ENCODE results near the gene SYNDIG1. TPM values are rescaled to one million over a fixed set of nuclear protein-coding genes. Genes with fewer than 3 reads are reported as not detected.

Gene SYNDIG1
- total RNA-seq, 1 experiment from 2014 or later, result 17.9 TPM

- ChIA-PET POLR2A (ENCODE audit: low non-redundant PET) (interaction anchor here (0.7 kb wide), 1 partner anchor 45 kb away, joined by 4 read pairs; no protein-coding TSS in a partner anchor), CTCF (no interaction called here)
- Histone ChIP-seq H3K9me3 (ENCODE audit: low read depth, low read length, poor library complexity, severe bottlenecking) (peaks cover 13% of the 10 kb centered on the region), H3K4me3 (ENCODE audit: low read depth, low read length, poor library complexity, severe bottlenecking) (no peak overlapping the region), H3K27me3 (replicated peaks; ENCODE audit: insufficient read depth, low read depth, low read length, poor library complexity) (no peaks in the 10 kb centered on the region), H3K36me3 (ENCODE audit: insufficient read depth, low read length, poor library complexity, severe bottlenecking) (peaks cover 11% of the 10 kb centered on the region), H3K4me1 (ENCODE audit: insufficient read depth, low read length, poor library complexity, severe bottlenecking) (no peaks in the 10 kb centered on the region), H3K27ac (ENCODE audit: low read depth, low read length, poor library complexity, severe bottlenecking) (no peak overlapping the region)
- DNase-seq (ENCODE audit: low spot score), result no peak
- BruUV-seq (replicated peaks), result no TSS peak
- TF ChIP-seq EZH2 (IDR thresholded peaks at IDR 0.05; ENCODE audit: borderline replicate concordance, low read depth, low read length, poor library complexity, severe bottlenecking), result no peak
- TF ChIP-seq CTCF (conservative IDR thresholded peaks at IDR 0.05; ENCODE audit: low read depth, low read length), result no peak
- intact Hi-C loops (cut with micrococcal nuclease; ENCODE audit: unreplicated experiment), result no loop called here
Observed at GRCh38 chr20:24565835-24566351, 96.5 kb downstream of the SYNDIG1 start.

GRCh38 chr20:24566656-24567055, 97.2 kb downstream of the SYNDIG1 start:
- ChIA-PET CTCF (no interaction called here), POLR2A (ENCODE audit: low non-redundant PET) (no interaction called here)
- H3K9me3 ChIP-seq (ENCODE audit: low read depth, low read length, poor library complexity, severe bottlenecking), result peaks cover 13% of the 10 kb centered on the region
- no peak for DNase-seq (ENCODE audit: low spot score)
- no TSS peak for BruUV-seq (replicated peaks)
- no peaks in the 10 kb centered on the region for H3K4me1 ChIP-seq (ENCODE audit: insufficient read depth, low read length, poor library complexity, severe bottlenecking)
- intact Hi-C loops (cut with micrococcal nuclease; ENCODE audit: unreplicated experiment), result no loop called here
- H3K36me3 ChIP-seq (ENCODE audit: insufficient read depth, low read length, poor library complexity, severe bottlenecking), result peaks cover 11% of the 10 kb centered on the region
- no peaks in the 10 kb centered on the region for H3K27me3 ChIP-seq (replicated peaks; ENCODE audit: insufficient read depth, low read depth, low read length, poor library complexity)
- TF ChIP-seq EZH2 (IDR thresholded peaks at IDR 0.05; ENCODE audit: borderline replicate concordance, low read depth, low read length, poor library complexity, severe bottlenecking), result no peak
- H3K27ac ChIP-seq (ENCODE audit: low read depth, low read length, poor library complexity, severe bottlenecking), result no peak overlapping the region
- no peak overlapping the region for H3K4me3 ChIP-seq (ENCODE audit: low read depth, low read length, poor library complexity, severe bottlenecking)

GRCh38 chr20:24567508-24567907, 98.1 kb downstream of the SYNDIG1 start:
- no TSS peak for BruUV-seq (replicated peaks)
- intact Hi-C loops (cut with micrococcal nuclease; ENCODE audit: unreplicated experiment), result no loop called here
- POLR2A ChIA-PET (ENCODE audit: low non-redundant PET), result no interaction called here
- no peaks in the 10 kb centered on the region for H3K27me3 ChIP-seq (replicated peaks; ENCODE audit: insufficient read depth, low read depth, low read length, poor library complexity)
- H3K4me1 ChIP-seq (ENCODE audit: insufficient read depth, low read length, poor library complexity, severe bottlenecking), result no peaks in the 10 kb centered on the region
- CTCF ChIA-PET, result no interaction called here
- TF ChIP-seq EZH2 (IDR thresholded peaks at IDR 0.05; ENCODE audit: borderline replicate concordance, low read depth, low read length, poor library complexity, severe bottlenecking), result no peak
- no peak for TF ChIP-seq CTCF (conservative IDR thresholded peaks at IDR 0.05; ENCODE audit: low read depth, low read length)
- H3K9me3 ChIP-seq (ENCODE audit: low read depth, low read length, poor library complexity, severe bottlenecking), result peaks cover 9% of the 10 kb centered on the region
- H3K36me3 ChIP-seq (ENCODE audit: insufficient read depth, low read length, poor library complexity, severe bottlenecking), result peaks cover 7% of the 10 kb centered on the region
- no peak for DNase-seq (ENCODE audit: low spot score)
- H3K27ac ChIP-seq (ENCODE audit: low read depth, low read length, poor library complexity, severe bottlenecking), result no peak overlapping the region
- no peak overlapping the region for H3K4me3 ChIP-seq (ENCODE audit: low read depth, low read length, poor library complexity, severe bottlenecking)

GRCh38 chr20:24568842-24569241, 99.4 kb downstream of the SYNDIG1 start:
- no peak for DNase-seq (ENCODE audit: low spot score)
- H3K36me3 ChIP-seq (ENCODE audit: insufficient read depth, low read length, poor library complexity, severe bottlenecking), result no peaks in the 10 kb centered on the region
- H3K27ac ChIP-seq (ENCODE audit: low read depth, low read length, poor library complexity, severe bottlenecking), result no peak overlapping the region
- H3K4me1 ChIP-seq (ENCODE audit: insufficient read depth, low read length, poor library complexity, severe bottlenecking), result no peaks in the 10 kb centered on the region
- H3K4me3 ChIP-seq (ENCODE audit: low read depth, low read length, poor library complexity, severe bottlenecking), result no peak overlapping the region
- BruUV-seq (replicated peaks), result no TSS peak
- intact Hi-C loops (cut with micrococcal nuclease; ENCODE audit: unreplicated experiment), result no loop called here
- H3K9me3 ChIP-seq (ENCODE audit: low read depth, low read length, poor library complexity, severe bottlenecking), result no peaks in the 10 kb centered on the region
- H3K27me3 ChIP-seq (replicated peaks; ENCODE audit: insufficient read depth, low read depth, low read length, poor library complexity), result no peaks in the 10 kb centered on the region
- POLR2A ChIA-PET (ENCODE audit: low non-redundant PET), result interaction anchor here (0.6 kb wide), 1 partner anchor 22 kb away, joined by 3 read pairs; no protein-coding TSS in a partner anchor
- TF ChIP-seq CTCF (conservative IDR thresholded peaks at IDR 0.05; ENCODE audit: low read depth, low read length) (no peak), EZH2 (IDR thresholded peaks at IDR 0.05; ENCODE audit: borderline replicate concordance, low read depth, low read length, poor library complexity, severe bottlenecking) (no peak)
- CTCF ChIA-PET, result no interaction called here

Data from A673 (cell line).